Gastrocnemius medialis (tissue), 4 donors: ENCODE data around the gene VN1R5.

Source experiments
- CTCF ChIP-seq, 5 experiments: fragments of 450-650 bp in 3 of 5; fragments of 200-600 bp in 2 of 5; sonication (generic) in 2 of 5; IDR thresholded peaks in 4 of 5; conservative IDR thresholded peaks in 1 of 5; 1 replicate in 4 of 5; 2 replicates in 1 of 5; pipeline ENCODE4 v1.5.1; 2016 to 2019; ENCODE audit warnings: antibody characterized with exemption in 5 of 5, mild to moderate bottlenecking in 3 of 5, moderate library complexity in 3 of 5
- POLR2A ChIP-seq, 2 donors: fragments of 450-650 bp; IDR thresholded peaks; one replicate each; pipeline ENCODE4 v1.6.1; 2017; ENCODE audit warnings: antibody characterized with exemption in 2 of 2, mild to moderate bottlenecking in 2 of 2, moderate library complexity in 2 of 2

- TF ChIP-seq POLR2A (IDR thresholded peaks at IDR 0.05) (no peak), CTCF (IDR thresholded peaks at IDR 0.05 in 4 of 5, conservative IDR thresholded peaks at IDR 0.05 in 1 of 5) (no peak)
These were observed 43.0 kb upstream of the VN1R5 start for GRCh38 chr1:247212627-247213617.
